Measurements from ENCODE around the gene RAP2C. TPM values are rescaled to one million over a fixed set of nuclear protein-coding genes. Genes with fewer than 3 reads are reported as not detected.

RAP2C gene
- total RNA-seq, 2 donors from 2014 or later = 12.3 to 14.3 TPM

DNA sequence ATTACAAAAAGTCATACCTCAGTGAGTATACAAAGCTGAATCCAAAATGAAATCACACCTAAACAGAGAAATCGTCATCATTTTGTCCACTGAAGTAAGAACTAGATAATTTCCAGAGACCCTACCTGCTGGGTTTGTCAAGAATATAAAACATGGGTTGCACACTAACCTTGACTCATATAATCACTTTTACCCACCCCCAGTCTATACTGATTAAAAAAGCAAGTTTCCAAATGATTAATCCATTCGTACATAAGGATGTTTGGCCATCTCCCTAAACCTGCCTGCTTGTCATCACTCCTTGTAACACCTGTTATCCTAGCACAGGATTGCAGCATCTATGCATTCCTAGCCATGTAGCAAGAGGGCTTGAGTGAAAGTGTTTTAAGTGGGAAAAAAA is 4.7 kb downstream of the RAP2C start:
- no peaks in the 10 kb centered on the region for H3K36me3 ChIP-seq
- H3K27me3 ChIP-seq (replicated peaks; ENCODE audit: insufficient read depth) = no peaks in the 10 kb centered on the region
- DNase-seq (ENCODE audit: low spot score) (no peak), ATAC-seq (ENCODE audit: insufficient number of reproducible peaks, low FRiP score, low read depth) (no peak)
- no peak overlapping the region for H3K27ac ChIP-seq
- TF ChIP-seq, protein P1, sequence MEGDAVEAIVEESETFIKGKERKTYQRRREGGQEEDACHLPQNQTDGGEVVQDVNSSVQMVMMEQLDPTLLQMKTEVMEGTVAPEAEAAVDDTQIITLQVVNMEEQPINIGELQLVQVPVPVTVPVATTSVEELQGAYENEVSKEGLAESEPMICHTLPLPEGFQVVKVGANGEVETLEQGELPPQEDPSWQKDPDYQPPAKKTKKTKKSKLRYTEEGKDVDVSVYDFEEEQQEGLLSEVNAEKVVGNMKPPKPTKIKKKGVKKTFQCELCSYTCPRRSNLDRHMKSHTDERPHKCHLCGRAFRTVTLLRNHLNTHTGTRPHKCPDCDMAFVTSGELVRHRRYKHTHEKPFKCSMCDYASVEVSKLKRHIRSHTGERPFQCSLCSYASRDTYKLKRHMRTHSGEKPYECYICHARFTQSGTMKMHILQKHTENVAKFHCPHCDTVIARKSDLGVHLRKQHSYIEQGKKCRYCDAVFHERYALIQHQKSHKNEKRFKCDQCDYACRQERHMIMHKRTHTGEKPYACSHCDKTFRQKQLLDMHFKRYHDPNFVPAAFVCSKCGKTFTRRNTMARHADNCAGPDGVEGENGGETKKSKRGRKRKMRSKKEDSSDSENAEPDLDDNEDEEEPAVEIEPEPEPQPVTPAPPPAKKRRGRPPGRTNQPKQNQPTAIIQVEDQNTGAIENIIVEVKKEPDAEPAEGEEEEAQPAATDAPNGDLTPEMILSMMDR (IDR thresholded peaks at IDR 0.05) = no peak
- H3K4me3 ChIP-seq = no peak overlapping the region
- H3K9me3 ChIP-seq = no peaks in the 10 kb centered on the region
- peaks cover 9 to 13% of the 10 kb centered on the region in 2 donors for H3K4me1 ChIP-seq (ENCODE audit: control insufficient read depth in 1 of 2, low read depth in 2 of 2)

DNA sequence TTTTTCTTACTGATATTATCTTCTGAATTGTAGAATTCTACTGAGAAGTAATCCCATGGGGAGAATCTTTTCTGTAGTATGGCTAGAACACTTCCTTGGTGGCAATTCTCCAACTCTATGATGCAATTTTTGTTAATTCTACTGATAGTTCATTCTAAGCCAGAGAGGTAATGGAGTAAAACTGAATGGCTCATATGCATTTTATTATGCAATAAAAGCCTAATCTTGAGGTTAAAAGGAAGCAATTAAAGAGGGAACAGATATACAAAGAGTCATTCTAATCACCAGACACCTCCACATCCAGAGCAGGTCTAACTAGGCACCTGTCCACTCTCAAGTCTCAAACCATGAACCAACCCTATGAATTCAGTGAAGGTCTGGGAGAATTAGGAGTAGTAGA is 9.7 kb downstream of the RAP2C start:
- Histone ChIP-seq H3K27ac (no peak overlapping the region), H3K4me3 (no peak overlapping the region), H3K4me1 (ENCODE audit: control insufficient read depth in 1 of 2, low read depth in 2 of 2) (peaks cover 1 to 4% of the 10 kb centered on the region in 2 donors), H3K27me3 (replicated peaks; ENCODE audit: insufficient read depth) (no peaks in the 10 kb centered on the region), H3K9me3 (no peaks in the 10 kb centered on the region), H3K36me3 (no peaks in the 10 kb centered on the region)
- ATAC-seq (ENCODE audit: insufficient number of reproducible peaks, low FRiP score, low read depth) (no peak), DNase-seq (ENCODE audit: low spot score) (no peak)
- TF ChIP-seq, protein P1 (IDR thresholded peaks at IDR 0.05) = no peak

DNA sequence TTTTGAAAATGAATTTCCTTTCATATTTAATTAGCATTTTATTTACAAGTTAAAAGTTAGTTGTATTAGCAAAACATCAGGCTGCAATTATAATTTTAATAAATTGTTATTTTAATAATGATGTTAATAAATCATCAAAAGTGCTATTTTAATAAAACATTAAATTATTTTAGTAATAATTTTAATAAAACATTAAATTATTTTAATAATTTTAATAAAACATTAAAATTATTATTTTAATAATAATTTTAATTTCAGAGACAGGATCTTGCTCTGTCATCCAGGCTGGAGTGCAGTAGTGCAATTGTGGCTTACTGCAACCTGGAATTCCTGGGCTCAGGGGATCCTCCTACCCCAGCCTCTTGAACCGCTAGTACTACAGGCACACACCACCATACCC is 10.8 kb downstream of the RAP2C start:
- Histone ChIP-seq H3K4me3 (no peak overlapping the region), H3K27me3 (replicated peaks; ENCODE audit: insufficient read depth) (no peaks in the 10 kb centered on the region), H3K9me3 (no peaks in the 10 kb centered on the region), H3K4me1 (ENCODE audit: control insufficient read depth in 1 of 2, low read depth in 2 of 2) (peaks cover 0 to 4% of the 10 kb centered on the region in 2 donors), H3K36me3 (no peaks in the 10 kb centered on the region), H3K27ac (no peak overlapping the region)
- DNase-seq (ENCODE audit: low spot score) (no peak), ATAC-seq (ENCODE audit: insufficient number of reproducible peaks, low FRiP score, low read depth) (no peak)
- TF ChIP-seq, protein P1 (IDR thresholded peaks at IDR 0.05) = no peak

DNA sequence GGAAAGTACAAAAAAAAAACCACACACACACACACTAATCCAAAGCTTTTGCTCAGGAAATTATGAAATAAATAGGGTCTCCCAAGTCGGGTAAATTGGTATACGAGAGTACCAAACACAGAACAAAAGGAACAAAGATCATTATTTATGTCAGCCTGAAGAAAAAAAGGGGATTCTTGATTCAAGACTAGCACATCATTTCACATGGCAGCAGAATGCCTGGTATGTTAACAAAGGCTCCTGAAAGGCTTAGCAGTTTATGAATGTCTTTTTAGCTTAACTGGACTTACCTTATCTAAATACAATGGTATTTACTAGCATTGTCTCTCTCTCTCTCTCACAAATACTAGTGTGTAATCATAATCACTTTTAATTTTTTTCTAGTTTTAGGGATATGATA is 11.3 kb downstream of the RAP2C start:
- peaks cover 0 to 4% of the 10 kb centered on the region in 2 donors for H3K4me1 ChIP-seq (ENCODE audit: control insufficient read depth in 1 of 2, low read depth in 2 of 2)
- no peak overlapping the region for H3K4me3 ChIP-seq
- TF ChIP-seq, protein P1 (IDR thresholded peaks at IDR 0.05) = no peak
- no peaks in the 10 kb centered on the region for H3K9me3 ChIP-seq
- no peak for DNase-seq (ENCODE audit: low spot score)
- ATAC-seq (ENCODE audit: insufficient number of reproducible peaks, low FRiP score, low read depth) = no peak
- no peak overlapping the region for H3K27ac ChIP-seq
- no peaks in the 10 kb centered on the region for H3K36me3 ChIP-seq
- H3K27me3 ChIP-seq (replicated peaks; ENCODE audit: insufficient read depth) = no peaks in the 10 kb centered on the region

DNA sequence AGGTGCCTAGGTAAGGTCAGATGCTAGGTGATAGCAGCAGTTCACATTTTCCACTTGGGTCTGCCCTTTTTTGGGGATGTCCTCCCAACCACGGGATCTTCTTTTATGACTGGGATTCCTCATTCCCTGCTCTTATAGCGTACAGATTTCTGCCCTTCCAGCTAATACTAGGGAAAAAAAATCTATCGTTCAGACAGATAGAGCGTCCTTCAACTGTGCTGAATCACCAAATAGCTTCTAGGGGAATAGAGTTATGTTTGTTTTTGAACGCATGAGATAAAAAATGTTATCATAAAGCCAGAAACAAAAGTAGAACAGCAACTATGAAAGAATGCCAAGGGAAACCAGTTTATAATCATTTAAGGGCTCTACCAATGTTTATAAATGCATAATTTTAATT is 13.0 kb downstream of the RAP2C start:
- H3K27ac ChIP-seq = no peak overlapping the region
- no peak overlapping the region for H3K4me3 ChIP-seq
- H3K27me3 ChIP-seq (replicated peaks; ENCODE audit: insufficient read depth) = no peaks in the 10 kb centered on the region
- no peaks in the 10 kb centered on the region for H3K9me3 ChIP-seq
- no peak for ATAC-seq (ENCODE audit: insufficient number of reproducible peaks, low FRiP score, low read depth)
- H3K36me3 ChIP-seq = no peaks in the 10 kb centered on the region
- H3K4me1 ChIP-seq (ENCODE audit: control insufficient read depth in 1 of 2, low read depth in 2 of 2) = peaks cover 0 to under 1% of the 10 kb centered on the region in 2 donors
- no peak for DNase-seq (ENCODE audit: low spot score)
- TF ChIP-seq, protein P1 (IDR thresholded peaks at IDR 0.05) = no peak
